Esophagus muscularis mucosa (tissue), 4 donors: ENCODE data around the gene PDIA2. TPM values are rescaled to one million over a fixed set of nuclear protein-coding genes. Genes with fewer than 3 reads are reported as not detected.

Source experiments
- DNase-seq: peaks from one replicate; pipeline ENCODE4 v3.0.0-alpha.2; 2017; ENCODE audit errors: extremely low spot score
- H3K27ac ChIP-seq, 4 donors: fragments of 200-600 bp; sonication (generic); replicated peaks in 1 of 4; 1 replicate in 3 of 4; 2 replicates in 1 of 4; pipeline ENCODE4 v1.5.1; 2016 to 2019; ENCODE audit warnings: mild to moderate bottlenecking in 1 of 4
- H3K27me3 ChIP-seq, 4 donors: fragments of 200-600 bp; sonication (generic); one replicate each; pipeline versions ENCODE4 v1.5.1 to v1.6.0; 2016 to 2019
- H3K36me3 ChIP-seq, 4 donors: fragments of 200-600 bp; sonication (generic); one replicate each; pipeline ENCODE4 v1.5.1; 2016 to 2019
- H3K4me1 ChIP-seq, 4 donors: fragments of 200-600 bp; sonication (generic); one replicate each; pipeline ENCODE4 v1.5.1; 2016 to 2019
- H3K4me3 ChIP-seq, 4 donors: fragments of 200-600 bp; sonication (generic); 1 replicate in 2 of 4; 2 replicates in 2 of 4; pipeline ENCODE4 v1.5.1; 2016 to 2019; ENCODE audit warnings: mild to moderate bottlenecking in 4 of 4, moderate library complexity in 1 of 4
- H3K9me3 ChIP-seq, 4 donors: fragments of 200-600 bp; sonication (generic); 1 replicate in 3 of 4; 2 replicates in 1 of 4; pipeline ENCODE4 v1.5.1; 2016 to 2019
- CTCF ChIP-seq, 3 experiments: fragments of 200-600 bp in 2 of 3; fragments of 450-650 bp in 1 of 3; sonication (generic) in 2 of 3; IDR thresholded peaks; one replicate each; pipeline ENCODE4 v1.5.1; 2017 to 2019; ENCODE audit warnings: antibody characterized with exemption in 3 of 3, mild to moderate bottlenecking in 2 of 3, moderate library complexity in 1 of 3
- EP300 ChIP-seq: sonication (generic); formaldehyde crosslinking; IDR thresholded peaks from one replicate; pipeline ENCODE4 v1.6.1; 2017; ENCODE audit warnings: antibody characterized with exemption
- POLR2A ChIP-seq: fragments of 450-650 bp; IDR thresholded peaks from one replicate; pipeline ENCODE4 v1.6.1; 2017; ENCODE audit warnings: antibody characterized with exemption, moderate library complexity, mild to moderate bottlenecking, low read depth
- POLR2AphosphoS5 ChIP-seq, 2 donors: sonication (generic); formaldehyde crosslinking; IDR thresholded peaks; one replicate each; pipeline ENCODE4 v1.6.1; 2017; ENCODE audit warnings: antibody characterized with exemption in 2 of 2
- WGBS: methylation state at CpG from one replicate; pipeline ENCODE4 v1.1.5; 2018; 5-methylcytosine and 5-hydroxymethylcytosine counted together
- intact Hi-C: fragments of 100-400 bp; cut with DNase I; formaldehyde crosslinking; loops from one replicate; pipeline ENCODE4 v1.15.1; 2023
- total RNA-seq, 4 donors: library from RNA; depleted of rRNA; stranded (reverse); fragments of >200 nt; gene quantifications; one replicate each; pipeline versions ENCODE4 v1.1.0 to v1.2.1, GENCODE V29; 2016

Gene PDIA2
- total RNA-seq, 4 donors from 2014 or later = 0.23 to 1.2 (median 1.0) TPM; not detected in 1

GRCh38 chr16:290015-290680, 7.2 kb downstream of the PDIA2 start:
- H3K27ac ChIP-seq = no peak overlapping the region
- H3K4me1 ChIP-seq = no peaks in the 10 kb centered on the region
- DNase-seq = no peak
- H3K27me3 ChIP-seq = no peaks in the 10 kb centered on the region
- TF ChIP-seq POLR2A (no peak), POLR2AphosphoS5 (IDR thresholded peaks at IDR 0.05) (no peak), EP300 (no peak), CTCF (IDR thresholded peaks at IDR 0.05) (no peak)
- H3K9me3 ChIP-seq = no peaks in the 10 kb centered on the region
- H3K36me3 ChIP-seq = peaks cover 23 to 79% (median 72%) of the 10 kb centered on the region in 4 donors
- no peak overlapping the region for H3K4me3 ChIP-seq
- intact Hi-C loops = no loop called here
- 92% methylated on average over 16 of the region's 25 CpGs for WGBS

- Histone ChIP-seq H3K27ac (no peak overlapping the region), H3K4me1 (no peaks in the 10 kb centered on the region), H3K9me3 (no peaks in the 10 kb centered on the region), H3K36me3 (peaks cover 23 to 85% (median 77%) of the 10 kb centered on the region in 4 donors), H3K4me3 (no peak overlapping the region), H3K27me3 (no peaks in the 10 kb centered on the region)
- no peak for DNase-seq
- TF ChIP-seq EP300 (no peak), POLR2A (no peak), CTCF (IDR thresholded peaks at IDR 0.05) (no peak), POLR2AphosphoS5 (IDR thresholded peaks at IDR 0.05) (no peak)
- intact Hi-C loops = no loop called here
- 90% methylated on average over 21 of the region's 50 CpGs for WGBS
Observed at GRCh38 chr16:290681-291405, 7.9 kb downstream of the PDIA2 start.

- H3K36me3 ChIP-seq = peaks cover 23 to 88% (median 82%) of the 10 kb centered on the region in 4 donors
- 84% methylated on average over 12 of the region's 17 CpGs for WGBS
Observed at GRCh38 chr16:291539-291938, 8.6 kb downstream of the PDIA2 start.

GRCh38 chr16:293043-293775, 10.2 kb downstream of the PDIA2 start:
- 94% methylated on average over 16 of the region's 32 CpGs for WGBS
- no peak overlapping the region for H3K27ac ChIP-seq

More at GRCh38 chr16:291539-291938, 8.6 kb downstream of the PDIA2 start:
- DNase-seq = no peak
- H3K27ac ChIP-seq = no peak overlapping the region
- no peak overlapping the region for H3K4me3 ChIP-seq
- no peaks in the 10 kb centered on the region for H3K9me3 ChIP-seq
- TF ChIP-seq CTCF (IDR thresholded peaks at IDR 0.05) (no peak), EP300 (no peak), POLR2AphosphoS5 (IDR thresholded peaks at IDR 0.05) (no peak), POLR2A (no peak)
- no peaks in the 10 kb centered on the region for H3K4me1 ChIP-seq
- no peaks in the 10 kb centered on the region for H3K27me3 ChIP-seq
- intact Hi-C loops = no loop called here

More at GRCh38 chr16:293043-293775, 10.2 kb downstream of the PDIA2 start:
- TF ChIP-seq EP300 (no peak), CTCF (IDR thresholded peaks at IDR 0.05) (no peak), POLR2A (no peak), POLR2AphosphoS5 (IDR thresholded peaks at IDR 0.05) (no peak)
- H3K9me3 ChIP-seq = no peaks in the 10 kb centered on the region
- intact Hi-C loops = no loop called here
- DNase-seq = no peak
- H3K27me3 ChIP-seq = no peaks in the 10 kb centered on the region
- H3K36me3 ChIP-seq = peaks cover 32 to 89% (median 85%) of the 10 kb centered on the region in 4 donors
- H3K4me1 ChIP-seq = no peaks in the 10 kb centered on the region
- no peak overlapping the region for H3K4me3 ChIP-seq
